Dendritic cell treated with granulocyte-macrophage colony-stimulating factor and Interleukin-4, amounts not matched to agents 40 ng/mL and 50 ng/mL, for 4 days (primary cell): ENCODE results near the gene ZFP69B.

Experiments
- H3K27ac Mint-ChIP-seq: one replicate; pipeline ENCODE4 v1.8.0; 2022; ENCODE audit warnings: mild to moderate bottlenecking, mixed read lengths
- H3K27me3 Mint-ChIP-seq: one replicate; pipeline ENCODE4 v1.8.0; 2022; ENCODE audit warnings: mild to moderate bottlenecking, mixed read lengths
- H3K36me3 Mint-ChIP-seq: one replicate; pipeline ENCODE4 v1.8.0; 2022; ENCODE audit warnings: low read depth, mixed read lengths
- H3K4me1 Mint-ChIP-seq: one replicate; pipeline ENCODE4 v1.8.0; 2022; ENCODE audit warnings: low read depth, mixed read lengths
- H3K4me3 Mint-ChIP-seq: one replicate; pipeline ENCODE4 v1.8.0; 2022; ENCODE audit warnings: mild to moderate bottlenecking, moderate library complexity, mixed read lengths
- H3K9me3 Mint-ChIP-seq: one replicate; pipeline ENCODE4 v1.8.0; 2022; ENCODE audit warnings: mixed read lengths
- intact Hi-C: fragments of 100-400 bp; cut with micrococcal nuclease; formaldehyde crosslinking; loops from one replicate; pipeline ENCODE4 v1.15.0; 2022

Gene ZFP69B

DNA sequence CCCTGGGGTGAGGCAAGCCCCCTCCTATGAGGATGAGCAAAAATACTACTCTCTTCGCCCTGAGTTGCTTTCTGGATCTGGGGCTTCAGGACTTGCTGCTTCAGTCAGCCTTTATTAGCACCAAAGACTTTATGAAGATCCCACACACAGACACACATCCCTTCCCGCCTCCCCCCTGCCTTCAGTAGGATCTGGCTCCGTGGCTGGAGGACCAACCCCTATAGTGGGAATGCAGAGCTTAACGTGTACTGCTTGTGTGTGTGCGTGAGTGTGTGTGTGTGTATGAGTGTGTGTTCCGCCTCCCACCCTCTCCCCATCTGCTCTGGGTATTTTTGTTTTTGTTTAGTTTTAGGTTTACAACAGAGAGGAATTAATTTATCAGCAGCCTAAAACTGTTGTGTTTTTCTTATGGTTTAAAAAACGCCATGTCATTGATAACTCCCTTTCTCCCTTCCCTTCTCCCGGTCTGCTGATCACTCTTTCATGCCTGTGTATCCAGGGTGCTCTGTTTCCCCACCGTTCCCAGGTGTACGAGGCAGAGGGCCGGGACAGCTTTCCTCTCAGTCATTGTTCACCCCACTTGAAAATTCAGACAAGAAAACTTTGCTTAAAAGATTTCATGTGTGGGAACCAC is 27.5 kb upstream of the ZFP69B start:
- H3K36me3 Mint-ChIP-seq, result peaks cover 86% of the 10 kb centered on the region
- no peaks in the 10 kb centered on the region for H3K27me3 Mint-ChIP-seq
- peaks cover 77% of the 10 kb centered on the region for H3K4me1 Mint-ChIP-seq
- H3K9me3 Mint-ChIP-seq, result no peaks in the 10 kb centered on the region
- intact Hi-C loops, result no loop called here
- peak overlapping the region; percentile 56 for H3K4me3 Mint-ChIP-seq
- peak overlapping the region; percentile 89 for H3K27ac Mint-ChIP-seq

DNA sequence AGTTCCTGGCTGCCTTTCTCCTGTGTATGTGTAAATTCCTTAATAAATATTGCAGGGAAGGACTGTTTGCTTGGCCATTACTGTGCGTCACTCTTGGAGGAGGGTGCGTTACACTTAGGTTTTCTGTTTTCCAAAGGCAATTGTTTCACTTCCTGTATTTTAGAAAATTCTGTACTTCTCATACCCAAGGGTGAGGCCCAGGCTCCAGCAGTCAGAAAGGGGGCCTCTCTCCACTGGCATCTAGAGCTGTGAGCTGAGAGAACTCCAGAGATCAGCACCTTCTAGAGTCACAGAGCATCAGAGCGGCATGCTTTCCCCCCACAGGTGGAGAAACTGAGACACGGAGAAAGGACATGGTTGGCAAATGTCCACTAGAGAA is 27.0 kb upstream of the ZFP69B start:
- Mint-ChIP-seq H3K36me3 (peaks cover 81% of the 10 kb centered on the region), H3K27me3 (no peaks in the 10 kb centered on the region), H3K4me3 (peak overlapping the region; percentile 56), H3K4me1 (peaks cover 77% of the 10 kb centered on the region), H3K27ac (peak overlapping the region; percentile 89), H3K9me3 (no peaks in the 10 kb centered on the region)
- intact Hi-C loops, result no loop called here

DNA sequence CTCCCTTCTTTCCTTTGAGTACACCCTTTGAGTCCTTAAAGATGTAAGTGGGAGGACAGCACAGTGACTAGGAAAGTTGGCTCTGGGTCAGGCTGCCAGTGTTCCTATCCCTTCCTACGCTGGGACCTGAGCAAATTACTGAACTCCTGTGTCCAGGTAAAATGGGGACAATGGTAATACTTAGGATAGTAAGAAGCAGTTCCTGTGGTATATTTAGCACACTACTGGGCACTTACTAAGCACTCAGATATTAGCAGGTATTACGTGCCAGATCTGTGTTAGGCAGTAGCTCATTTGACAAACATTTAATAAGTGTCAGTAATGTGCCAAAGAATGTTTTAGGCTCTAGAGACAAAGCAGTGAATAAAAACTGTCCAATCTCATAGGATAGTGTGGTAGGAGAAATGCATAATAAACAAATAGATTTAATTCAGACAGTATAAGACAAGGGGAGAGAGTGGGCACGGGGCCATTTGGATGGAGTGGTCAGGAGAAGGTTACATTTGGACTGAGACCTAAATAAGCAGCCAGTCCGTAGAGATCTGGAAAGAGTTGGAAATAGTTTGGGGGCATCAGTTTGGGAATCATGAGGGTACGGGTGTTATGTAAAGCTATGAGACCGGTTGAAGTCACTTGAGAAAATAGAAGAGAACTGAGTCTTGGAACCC is 26.2 kb upstream of the ZFP69B start:
- Mint-ChIP-seq H3K9me3 (no peaks in the 10 kb centered on the region), H3K27ac (peak overlapping the region; percentile 89), H3K27me3 (no peaks in the 10 kb centered on the region), H3K36me3 (peaks cover 73% of the 10 kb centered on the region), H3K4me1 (peaks cover 72% of the 10 kb centered on the region), H3K4me3 (no peak overlapping the region)
- intact Hi-C loops, result no loop called here

DNA sequence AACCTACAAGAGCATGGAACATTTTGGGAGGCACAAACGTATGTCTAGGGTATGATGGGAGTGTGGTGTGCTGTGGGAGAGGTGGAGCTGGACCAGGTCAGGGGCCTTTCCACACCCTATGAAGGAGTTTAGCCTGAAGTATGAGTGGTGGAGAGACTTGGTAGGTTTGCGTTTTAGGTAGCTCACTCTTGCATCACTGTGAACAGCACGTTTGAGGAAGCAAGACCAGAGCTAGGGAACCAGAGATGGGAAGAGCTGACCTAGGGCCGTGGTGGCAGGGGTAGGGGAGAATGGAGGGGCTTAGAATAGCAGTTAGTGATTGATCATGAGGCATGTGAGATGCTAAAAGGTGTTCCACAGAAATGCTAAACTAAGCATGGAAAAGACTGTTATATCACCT is 25.1 kb upstream of the ZFP69B start:
- Mint-ChIP-seq H3K27me3 (no peaks in the 10 kb centered on the region), H3K4me3 (no peak overlapping the region), H3K9me3 (no peaks in the 10 kb centered on the region), H3K36me3 (peaks cover 62% of the 10 kb centered on the region), H3K4me1 (peaks cover 61% of the 10 kb centered on the region), H3K27ac (peak overlapping the region; percentile 89)
- intact Hi-C loops, result no loop called here

DNA sequence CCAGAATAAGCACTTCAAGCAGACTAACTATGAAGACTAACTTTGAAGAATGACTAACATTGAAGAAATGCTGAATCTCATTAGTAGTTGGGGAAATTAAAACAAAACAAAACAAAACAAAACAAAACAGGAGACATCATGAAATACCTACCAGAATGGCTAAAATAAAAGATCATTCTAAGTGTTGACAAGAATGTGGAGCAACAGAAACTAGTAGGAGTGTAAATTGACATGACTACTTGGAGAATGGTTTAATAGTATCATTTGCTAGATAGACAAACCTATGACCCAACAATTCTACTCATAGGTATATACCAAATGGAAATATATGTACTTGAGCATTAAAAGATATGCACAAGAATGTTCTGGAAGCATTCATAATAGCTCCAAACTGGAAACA is 18.9 kb upstream of the ZFP69B start:
- Mint-ChIP-seq H3K4me1 (peaks cover 23% of the 10 kb centered on the region), H3K27ac (no peak overlapping the region)

DNA sequence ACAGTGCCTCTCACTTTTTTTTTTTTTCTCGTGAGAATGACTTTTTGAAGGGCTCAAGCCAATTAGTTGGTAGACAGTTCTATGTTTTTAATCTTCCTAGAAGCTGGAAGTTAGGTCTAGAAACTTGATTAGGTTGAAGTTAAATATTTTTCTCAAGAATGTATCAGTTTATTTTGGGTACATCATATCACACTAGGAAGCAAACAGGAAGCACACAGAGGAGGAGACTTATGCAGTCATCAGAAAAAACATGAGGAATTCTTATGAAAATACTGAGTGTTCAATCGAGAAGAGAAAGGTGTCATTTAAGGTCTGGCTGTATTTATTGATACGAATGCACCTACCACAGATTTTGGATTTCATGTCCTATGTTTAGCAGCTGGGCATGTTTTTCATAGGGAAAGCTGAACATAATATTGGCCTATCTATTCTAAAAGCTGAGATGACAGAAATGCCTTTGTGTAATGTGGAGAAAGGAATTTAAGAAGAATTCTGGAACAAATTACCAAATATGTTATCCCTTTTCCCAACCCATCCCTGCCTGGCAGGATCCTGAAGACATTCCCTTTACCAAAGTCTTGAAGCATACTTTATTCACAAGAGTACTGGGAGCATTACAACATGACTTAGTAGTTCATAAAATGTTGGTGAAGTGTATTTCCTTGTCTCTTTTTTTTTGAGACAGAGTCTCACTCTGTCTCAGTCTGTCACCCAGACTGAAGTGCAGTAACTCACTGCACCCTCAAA is 17.5 kb upstream of the ZFP69B start:
- H3K27ac Mint-ChIP-seq, result peak overlapping the region; percentile 22
- H3K4me1 Mint-ChIP-seq, result peaks cover 20% of the 10 kb centered on the region
- H3K9me3 Mint-ChIP-seq, result no peaks in the 10 kb centered on the region
- no peaks in the 10 kb centered on the region for H3K27me3 Mint-ChIP-seq
- peaks cover 6% of the 10 kb centered on the region for H3K36me3 Mint-ChIP-seq
- intact Hi-C loops, result no loop called here
- no peak overlapping the region for H3K4me3 Mint-ChIP-seq

More for the DNA sequence above, 18.9 kb upstream of the ZFP69B start:
- H3K9me3 Mint-ChIP-seq, result no peaks in the 10 kb centered on the region
- H3K27me3 Mint-ChIP-seq, result no peaks in the 10 kb centered on the region
- H3K4me3 Mint-ChIP-seq, result no peak overlapping the region
- intact Hi-C loops, result no loop called here
- peaks cover 7% of the 10 kb centered on the region for H3K36me3 Mint-ChIP-seq

DNA sequence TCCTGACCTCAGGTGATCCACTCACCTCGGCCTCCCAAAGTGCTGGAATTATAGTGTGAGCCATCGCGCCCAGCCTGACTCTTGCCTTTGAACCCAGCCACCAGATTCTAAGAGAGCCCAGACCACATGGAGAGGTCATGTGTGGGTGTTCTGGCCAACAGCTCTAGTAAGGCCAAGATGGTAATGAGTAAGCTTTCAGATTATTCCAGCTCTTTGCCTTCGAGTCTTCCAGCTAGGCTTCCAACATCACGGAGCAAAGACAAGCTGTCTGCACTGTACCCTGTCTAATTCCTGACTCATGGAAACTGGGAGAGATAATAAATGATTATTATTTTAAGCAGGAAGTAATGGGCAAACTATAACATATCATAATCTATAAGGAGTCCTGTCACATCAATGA is 14.8 kb upstream of the ZFP69B start:
- Mint-ChIP-seq H3K4me1 (peaks cover 29% of the 10 kb centered on the region), H3K27ac (no peak overlapping the region), H3K36me3 (peaks cover 6% of the 10 kb centered on the region), H3K4me3 (no peak overlapping the region), H3K27me3 (no peaks in the 10 kb centered on the region), H3K9me3 (no peaks in the 10 kb centered on the region)
- intact Hi-C loops, result no loop called here

DNA sequence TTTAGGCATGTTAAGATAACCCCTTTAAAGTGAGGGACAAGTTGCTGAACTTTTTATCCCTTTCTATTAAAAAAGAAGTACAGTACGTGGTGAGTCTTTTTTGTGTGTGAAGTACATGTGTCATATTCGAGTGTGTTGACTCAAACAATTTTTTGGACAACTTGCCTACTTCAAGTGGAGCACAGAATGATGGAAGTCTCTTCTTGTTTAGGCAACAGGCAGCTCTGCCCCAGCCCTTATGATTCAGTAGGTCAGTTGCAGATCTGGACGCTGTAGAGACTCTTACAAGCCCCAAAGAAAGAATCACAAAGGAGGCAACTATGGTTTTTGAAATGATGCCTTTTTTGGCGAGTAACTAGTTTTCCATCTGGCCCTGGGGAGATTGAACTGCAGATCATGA is 14.4 kb upstream of the ZFP69B start:
- Mint-ChIP-seq H3K27me3 (no peaks in the 10 kb centered on the region), H3K27ac (no peak overlapping the region), H3K4me1 (peaks cover 29% of the 10 kb centered on the region), H3K4me3 (no peak overlapping the region), H3K9me3 (no peaks in the 10 kb centered on the region), H3K36me3 (peaks cover 6% of the 10 kb centered on the region)
- intact Hi-C loops, result no loop called here

DNA sequence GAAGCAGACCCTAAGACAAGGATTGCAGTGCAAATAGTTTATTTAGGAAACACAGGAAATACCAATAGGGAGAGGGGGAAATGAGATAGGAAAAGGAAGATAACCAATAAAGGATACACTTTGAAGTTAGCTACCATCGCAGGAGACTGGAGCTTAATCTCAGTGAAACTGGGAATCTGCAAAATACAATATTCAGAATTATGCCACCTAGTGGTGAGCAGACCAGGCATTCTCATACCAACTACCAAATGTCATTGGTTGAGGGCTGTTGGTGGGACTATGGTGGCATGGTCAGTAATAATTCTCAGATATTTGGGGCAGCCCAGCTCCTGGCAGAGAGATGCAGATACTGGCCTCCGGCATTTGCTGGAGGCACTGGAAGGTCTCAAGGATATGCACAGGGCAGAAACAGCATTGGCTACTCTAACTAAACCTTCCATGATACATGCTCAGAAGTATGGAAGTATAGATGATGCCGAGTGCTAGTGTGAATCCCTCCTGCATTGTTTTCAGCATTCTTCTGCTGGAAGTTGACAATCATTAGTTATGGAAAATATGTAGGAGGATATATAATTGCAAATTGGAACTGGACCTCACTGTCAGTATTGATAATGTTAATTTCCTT is 11.8 kb upstream of the ZFP69B start:
- peaks cover 6% of the 10 kb centered on the region for H3K36me3 Mint-ChIP-seq
- H3K27ac Mint-ChIP-seq, result no peak overlapping the region
- H3K27me3 Mint-ChIP-seq, result no peaks in the 10 kb centered on the region
- peaks cover 9% of the 10 kb centered on the region for H3K4me1 Mint-ChIP-seq
- intact Hi-C loops, result no loop called here
- no peaks in the 10 kb centered on the region for H3K9me3 Mint-ChIP-seq
- H3K4me3 Mint-ChIP-seq, result no peak overlapping the region

DNA sequence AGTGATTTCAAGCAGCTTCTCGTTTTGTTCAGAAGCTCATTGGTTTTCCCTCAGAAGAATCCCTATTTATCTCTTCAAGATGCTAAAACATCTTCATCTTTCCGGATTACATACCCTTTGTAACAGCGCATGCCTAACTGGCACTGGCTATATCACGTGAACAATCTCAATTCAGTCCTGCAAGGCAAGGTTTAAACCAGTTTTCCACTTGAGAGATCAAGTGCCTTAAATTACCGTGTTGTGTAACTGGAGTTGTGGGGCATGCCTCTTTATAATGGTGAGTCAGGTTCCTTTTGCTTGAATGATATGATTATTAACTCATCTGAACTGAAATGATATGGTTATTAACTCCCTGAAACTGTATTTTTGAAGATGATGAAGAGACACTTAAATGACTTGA is 11.0 kb upstream of the ZFP69B start:
- H3K27ac Mint-ChIP-seq, result no peak overlapping the region
- H3K4me1 Mint-ChIP-seq, result peaks cover 9% of the 10 kb centered on the region
- no peak overlapping the region for H3K4me3 Mint-ChIP-seq
- H3K27me3 Mint-ChIP-seq, result no peaks in the 10 kb centered on the region
- no peaks in the 10 kb centered on the region for H3K9me3 Mint-ChIP-seq
- intact Hi-C loops, result no loop called here
- peaks cover 13% of the 10 kb centered on the region for H3K36me3 Mint-ChIP-seq

DNA sequence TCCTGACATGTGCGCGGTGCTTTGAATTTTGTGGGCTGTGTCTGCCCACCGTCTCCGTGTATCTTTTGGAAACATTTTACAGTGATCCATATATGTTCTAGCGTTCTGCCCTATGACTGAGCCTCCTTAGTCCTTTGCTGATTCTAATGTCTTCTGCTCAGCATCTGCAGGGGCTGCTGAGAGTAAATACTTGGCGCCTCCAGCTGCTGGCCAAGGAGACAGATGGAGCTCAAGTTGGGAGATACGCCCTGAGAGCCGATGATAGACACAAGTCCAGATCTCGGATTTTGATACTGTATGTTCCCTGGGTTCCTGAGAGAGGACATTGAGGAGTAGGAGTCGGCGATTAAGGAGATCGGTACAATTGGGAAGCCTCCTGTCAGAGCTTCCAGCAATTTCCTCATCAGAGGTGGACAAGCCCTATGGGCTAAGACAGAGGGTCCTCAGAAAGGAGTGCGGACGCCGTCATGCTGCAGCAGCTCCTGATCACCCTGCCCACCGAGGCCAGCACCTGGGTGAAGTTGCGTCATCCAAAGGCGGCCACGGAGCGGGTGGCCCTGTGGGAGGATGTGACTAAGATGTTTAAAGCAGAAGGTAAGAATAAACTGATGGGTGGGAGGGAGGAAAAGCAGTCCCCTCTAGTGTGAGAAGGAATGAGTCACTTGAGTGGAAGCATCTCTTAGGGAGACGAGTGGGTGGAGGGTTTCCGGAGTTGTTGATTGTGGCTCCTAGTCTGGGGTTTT is 390 bp downstream of the ZFP69B start:
- intact Hi-C loops, result no loop called here
- peak overlapping the region; percentile 91 for H3K27ac Mint-ChIP-seq
- H3K36me3 Mint-ChIP-seq, result peaks cover 47% of the 10 kb centered on the region
- peak overlapping the region; percentile 90 for H3K4me3 Mint-ChIP-seq
- H3K9me3 Mint-ChIP-seq, result peaks cover 56% of the 10 kb centered on the region
- peaks cover 17% of the 10 kb centered on the region for H3K4me1 Mint-ChIP-seq
- H3K27me3 Mint-ChIP-seq, result no peaks in the 10 kb centered on the region

DNA sequence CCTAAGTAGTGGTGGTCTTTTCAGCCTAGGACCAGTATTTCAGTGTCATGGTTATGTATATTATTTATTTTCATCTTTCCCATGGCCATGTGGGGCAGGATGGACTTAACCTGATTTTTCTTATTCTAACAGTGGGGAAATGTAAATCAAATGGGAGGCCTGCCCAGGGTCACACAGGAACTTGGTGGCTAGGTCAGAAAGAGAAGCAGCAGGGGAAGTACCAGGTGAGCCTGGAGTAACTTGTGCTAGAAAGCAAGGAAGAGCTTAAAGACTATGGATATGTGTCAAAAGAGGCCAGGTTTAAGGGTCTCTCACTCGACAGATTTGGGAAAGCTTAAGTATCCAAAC is 936 bp downstream of the ZFP69B start:
- Mint-ChIP-seq H3K27ac (peak overlapping the region; percentile 91), H3K27me3 (no peaks in the 10 kb centered on the region), H3K36me3 (peaks cover 48% of the 10 kb centered on the region), H3K4me1 (peaks cover 17% of the 10 kb centered on the region), H3K9me3 (peaks cover 56% of the 10 kb centered on the region), H3K4me3 (no peak overlapping the region)
- intact Hi-C loops, result no loop called here

DNA sequence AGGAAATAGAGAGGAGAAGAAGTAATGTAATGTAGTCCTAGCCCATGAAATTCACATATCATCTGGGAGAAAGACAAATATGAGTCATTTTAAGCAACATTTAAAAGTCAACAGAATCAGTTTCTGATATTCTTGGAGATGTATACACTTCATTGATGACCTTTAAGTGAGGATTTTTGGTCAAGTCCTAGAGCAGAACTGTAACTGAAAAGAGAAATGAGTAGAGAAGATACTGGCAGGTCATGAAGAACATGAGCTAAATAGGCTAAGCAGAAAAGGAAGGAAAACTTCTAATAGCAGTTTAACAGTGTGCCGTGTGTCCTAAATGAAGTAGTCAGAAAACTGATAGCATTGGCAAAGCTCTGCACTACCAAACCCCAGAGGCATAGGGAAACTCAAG is 4.6 kb downstream of the ZFP69B start:
- Mint-ChIP-seq H3K27me3 (no peaks in the 10 kb centered on the region), H3K27ac (no peak overlapping the region), H3K4me1 (peaks cover 16% of the 10 kb centered on the region), H3K9me3 (peaks cover 88% of the 10 kb centered on the region), H3K4me3 (no peak overlapping the region), H3K36me3 (peaks cover 84% of the 10 kb centered on the region)
- intact Hi-C loops, result no loop called here
